Pancreas (tissue), 10 donors: Measurements from ENCODE around the gene MCRS1. TPM values are rescaled to one million over a fixed set of nuclear protein-coding genes. Genes with fewer than 3 reads are reported as not detected.
A peak's percentile ranks its signal among the peaks of the same experiment; 100 is the strongest.

Experiments used
- ATAC-seq, 4 donors: fragments of 200-7000 bp; cut with Tn5 transposase; one replicate each; pipeline versions ENCODE4 v1.8.0 to v1.9.1; 2020; ENCODE audit warnings: mild to moderate bottlenecking in 4 of 4, moderate library complexity in 4 of 4
- DNase-seq, 6 donors: peaks; one replicate each; pipeline ENCODE4 v3.0.0-alpha.2; 2020
- FAIRE-seq: peaks from 2 replicates; lab custom pipeline; 2012; peaks lifted over from hg19 to GRCh38; lab: Jason Lieb, UNC
- H3K27ac ChIP-seq, 4 donors: fragments of 200-600 bp; sonication (generic); 1 replicate in 3 of 4; 2 replicates in 1 of 4; pipeline versions ENCODE4 v1.5.0 to v1.8.0; 2020
- H3K27me3 ChIP-seq, 4 donors: fragments of 200-600 bp; one replicate each; pipeline ENCODE4 v1.8.0; 2021
- H3K36me3 ChIP-seq, 3 donors: fragments of 200-600 bp; sonication (generic) in 1 of 3; one replicate each; pipeline versions ENCODE4 v1.5.0 to v1.8.0; 2020 to 2021
- H3K4me1 ChIP-seq, 3 donors: fragments of 200-600 bp; one replicate each; pipeline ENCODE4 v1.8.0; 2021
- H3K4me3 ChIP-seq, 4 donors: fragments of 200-600 bp; sonication (generic) in 2 of 4; one replicate each; pipeline versions ENCODE4 v1.5.0 to v1.8.0; 2020 to 2021
- H3K9me3 ChIP-seq, 4 donors: fragments of 200-600 bp; one replicate each; pipeline ENCODE4 v1.8.0; 2021
- CTCF ChIP-seq, 4 donors: fragments of 200-600 bp; sonication (generic) in 3 of 4; IDR thresholded peaks; one replicate each; pipeline versions ENCODE4 v1.5.0 to v1.8.0; 2021; ENCODE audit warnings: antibody characterized with exemption in 4 of 4
- WGBS, 2 donors: extraction: QIAGEN DNeasy Blood & Tissue Kit; methylation state at CpG; one replicate each; pipeline ENCODE4 v1.1.7; 2013; 5-methylcytosine and 5-hydroxymethylcytosine counted together
- intact Hi-C, 3 donors: fragments of 100-400 bp; cut with DNase I; formaldehyde crosslinking; loops; one replicate each; pipeline versions ENCODE4 v1.11.1 to v1.14.2; 2022
- polyA plus RNA-seq, 2 donors: library from polyadenylated mRNA; stranded (reverse); fragments of 200-250 nt; gene quantifications; one replicate each; pipeline ENCODE4 v1.2.3, GENCODE V29; 2013
- total RNA-seq, 6 donors: library from RNA; stranded (reverse); fragmentation: NEBNext Ultra II Directional in 4 of 6; extraction: Animal tissue kit (Norgen Biotek cat#: 25700) in 4 of 6; gene quantifications; one replicate each; pipeline versions ENCODE4 v1.2.1 to v1.2.4, GENCODE V29; 2021 to 2023
- donor health status: healthy with polysubstance abuse.
- donor health status: DM: no; HTN: no; CAD: no; lungs with moderate emphysema.
- donor health status: DM: no; HTN: no; CAD: no.
- donor health status: control.
- donor health status: control.
- donor health status: Bipolar disorder and iron deficiency.
- donor health status: DM: yes; HTN: yes; CAD: no.
- donor health status: DM: no; HTN: no; CAD: no.
- donor health status: DM: no; HTN: no; CAD: no.
- donor health status: DM: yes; HTN: yes; CAD: no.

MCRS1 gene
- total and polyA plus RNA-seq, 8 donors, result 19.3 to 71.0 (median 25.9) TPM

GRCh38 chr12:49565406-49566265 is 2.3 kb downstream of the MCRS1 start:
- ATAC-seq, result no peak
- Histone ChIP-seq H3K27ac (no peak overlapping the region), H3K4me1 (peaks cover 0 to 19% (median 9%) of the 10 kb centered on the region in 3 donors), H3K9me3 (no peaks in the 10 kb centered on the region), H3K4me3 (no peak overlapping the region), H3K27me3 (no peaks in the 10 kb centered on the region), H3K36me3 (peaks cover 0 to 33% (median 7%) of the 10 kb centered on the region in 3 donors)
- WGBS, 2 donors, result 88 to 96% methylated on average over 12 of the region's 12 CpGs
- no peak for FAIRE-seq
- TF ChIP-seq CTCF (IDR thresholded peaks at IDR 0.05), result no peak
- intact Hi-C loops, result no loop called here
- peak in 1 of 6 donors; percentile 13 for DNase-seq

GRCh38 chr12:49564686-49565405 is 3.1 kb downstream of the MCRS1 start:
- Histone ChIP-seq H3K9me3 (no peaks in the 10 kb centered on the region), H3K27me3 (no peaks in the 10 kb centered on the region), H3K4me1 (peaks cover 0 to 19% (median 9%) of the 10 kb centered on the region in 3 donors), H3K27ac (no peak overlapping the region), H3K4me3 (no peak overlapping the region), H3K36me3 (peaks cover 0 to 39% (median 8%) of the 10 kb centered on the region in 3 donors)
- intact Hi-C loops, result no loop called here
- WGBS, 2 donors, result 83% methylated on average over 8 of the region's 8 CpGs
- DNase-seq (peak in 1 of 6 donors; percentile 20), ATAC-seq (no peak), FAIRE-seq (no peak)
- TF ChIP-seq CTCF (IDR thresholded peaks at IDR 0.05), result no peak

- Histone ChIP-seq H3K4me1 (peaks cover 0 to 11% (median 9%) of the 10 kb centered on the region in 3 donors), H3K36me3 (peaks cover 7 to 46% (median 15%) of the 10 kb centered on the region in 3 donors), H3K9me3 (no peaks in the 10 kb centered on the region), H3K27me3 (no peaks in the 10 kb centered on the region), H3K4me3 (no peak overlapping the region), H3K27ac (no peak overlapping the region)
- DNase-seq (peak in 1 of 6 donors; percentile 41), ATAC-seq (no peak), FAIRE-seq (no peak)
- intact Hi-C loops, result no loop called here
- WGBS, 2 donors, result 90 to 96% methylated on average over 14 of the region's 14 CpGs
- no peak for TF ChIP-seq CTCF (IDR thresholded peaks at IDR 0.05)
Observed at GRCh38 chr12:49563951-49564685, 3.8 kb downstream of the MCRS1 start.

- peaks cover 7 to 59% (median 21%) of the 10 kb centered on the region in 3 donors for H3K36me3 ChIP-seq
- H3K27me3 ChIP-seq, result no peaks in the 10 kb centered on the region
- H3K9me3 ChIP-seq, result no peaks in the 10 kb centered on the region
- peaks cover 0 to 9% (median 8%) of the 10 kb centered on the region in 3 donors for H3K4me1 ChIP-seq
- DNase-seq, result peak in 1 of 6 donors; percentile 43
- intact Hi-C loops, result no loop called here
- H3K4me3 ChIP-seq, result no peak overlapping the region
- no peak for FAIRE-seq
- no peak for TF ChIP-seq CTCF (IDR thresholded peaks at IDR 0.05)
- H3K27ac ChIP-seq, result no peak overlapping the region
- no peak for ATAC-seq
- 88 to 89% methylated on average over 6 of the region's 6 CpGs for WGBS, 2 donors
Observed at GRCh38 chr12:49562831-49563230, 5.1 kb downstream of the MCRS1 start.
